ENCODE results near the gene AKAP7.
"Not testable (repeated sequence)": the region's sequence is repeated elsewhere in the genome, so short reads cannot be mapped to it uniquely, and the experiment has no call there.

GRCh38 chr6:131325669-131326068, 190.4 kb downstream of the AKAP7 start:
- TF ChIP-seq CTCF, EZH2phosphoT487 (IDR thresholded peaks at IDR 0.05; ENCODE audit: low read length): not testable (repeated sequence)

Data from MM.1S (cell line).